HEK293 (cell line): ENCODE results near the gene EPOP.

Experiments
- AEBP2 ChIP-seq: fragments of 450-650 bp; formaldehyde crosslinking; IDR thresholded peaks from 2 replicates; pipeline ENCODE4 v1.5.1; 2016; ENCODE audit warnings: missing biosample characterization, missing genetic modification characterization, borderline replicate concordance
- BCL11A ChIP-seq: fragments of 450-650 bp; formaldehyde crosslinking; IDR thresholded peaks from 2 replicates; pipeline ENCODE4 v1.5.1; 2016; ENCODE audit warnings: low read depth, missing biosample characterization, missing genetic modification characterization
- BCL6B ChIP-seq: fragments of 450-650 bp; formaldehyde crosslinking; IDR thresholded peaks from 2 replicates; pipeline ENCODE4 v1.5.1; 2017; ENCODE audit warnings: missing biosample characterization, missing genetic modification characterization
- KLF8 ChIP-seq: fragments of 450-650 bp; formaldehyde crosslinking; IDR thresholded peaks from 2 replicates; pipeline ENCODE4 v1.5.1; 2016; ENCODE audit warnings: missing biosample characterization, missing genetic modification characterization
- REST ChIP-seq: fragments of 450-650 bp; formaldehyde crosslinking; IDR thresholded peaks from 2 replicates; pipeline ENCODE4 v1.5.1; 2016; ENCODE audit warnings: missing biosample characterization, missing genetic modification characterization
- SP2 ChIP-seq: fragments of 450-650 bp; formaldehyde crosslinking; IDR thresholded peaks from 2 replicates; pipeline ENCODE4 v1.5.1; 2016; ENCODE audit warnings: missing biosample characterization, missing genetic modification characterization
- SP3 ChIP-seq: fragments of 450-650 bp; formaldehyde crosslinking; IDR thresholded peaks from 2 replicates; pipeline ENCODE4 v1.5.1; 2016; ENCODE audit warnings: missing biosample characterization, missing genetic modification characterization
- WT1 ChIP-seq: fragments of 450-650 bp; formaldehyde crosslinking; IDR thresholded peaks from 2 replicates; pipeline ENCODE4 v1.5.1; 2016; ENCODE audit warnings: missing biosample characterization, missing genetic modification characterization
- ZBTB21 ChIP-seq: fragments of 450-650 bp; formaldehyde crosslinking; IDR thresholded peaks from 2 replicates; pipeline ENCODE4 v1.5.1; 2017; ENCODE audit warnings: missing biosample characterization, missing genetic modification characterization
- ZFHX2 ChIP-seq: fragments of 450-650 bp; formaldehyde crosslinking; conservative IDR thresholded peaks from 2 replicates; pipeline ENCODE4 v1.5.1; 2016; ENCODE audit warnings: missing biosample characterization, missing genetic modification characterization
- ZNF132 ChIP-seq: fragments of 450-650 bp; formaldehyde crosslinking; IDR thresholded peaks from 2 replicates; pipeline ENCODE4 v1.5.1; 2017; ENCODE audit warnings: missing biosample characterization, missing genetic modification characterization, borderline replicate concordance
- ZNF155 ChIP-seq: fragments of 450-650 bp; formaldehyde crosslinking; IDR thresholded peaks from 2 replicates; pipeline ENCODE4 v1.5.1; 2016; ENCODE audit warnings: missing biosample characterization, missing genetic modification characterization
- ZNF169 ChIP-seq: fragments of 450-650 bp; formaldehyde crosslinking; IDR thresholded peaks from 2 replicates; pipeline ENCODE4 v1.5.1; 2016; ENCODE audit warnings: missing biosample characterization, missing genetic modification characterization
- ZNF18 ChIP-seq: fragments of 450-650 bp; formaldehyde crosslinking; IDR thresholded peaks from 2 replicates; pipeline ENCODE4 v1.5.1; 2016; ENCODE audit warnings: missing biosample characterization, missing genetic modification characterization
- ZNF2 ChIP-seq: fragments of 450-650 bp; formaldehyde crosslinking; IDR thresholded peaks from 2 replicates; pipeline ENCODE4 v1.5.1; 2016; ENCODE audit warnings: missing biosample characterization, missing genetic modification characterization
- ZNF202 ChIP-seq: fragments of 450-650 bp; formaldehyde crosslinking; IDR thresholded peaks from 2 replicates; pipeline ENCODE4 v1.5.1; 2016; ENCODE audit warnings: missing biosample characterization, missing genetic modification characterization, borderline replicate concordance
- ZNF416 ChIP-seq: fragments of 450-650 bp; formaldehyde crosslinking; IDR thresholded peaks from 2 replicates; pipeline ENCODE4 v1.5.1; 2016; ENCODE audit warnings: missing biosample characterization, missing genetic modification characterization
- ZNF48 ChIP-seq: fragments of 450-650 bp; formaldehyde crosslinking; IDR thresholded peaks from 2 replicates; pipeline ENCODE4 v1.5.1; 2016; ENCODE audit warnings: missing biosample characterization, missing genetic modification characterization
- ZNF529 ChIP-seq: fragments of 450-650 bp; formaldehyde crosslinking; IDR thresholded peaks from 2 replicates; pipeline ENCODE4 v1.5.1; 2017; ENCODE audit warnings: missing genetic modification characterization, missing biosample characterization; ENCODE audit not compliant: insufficient replicate concordance
- ZNF544 ChIP-seq: fragments of 450-650 bp; formaldehyde crosslinking; IDR thresholded peaks from 2 replicates; pipeline ENCODE4 v1.5.0; 2017; ENCODE audit warnings: missing biosample characterization, missing genetic modification characterization
- ZNF549 ChIP-seq: fragments of 450-650 bp; IDR thresholded peaks from 2 replicates; pipeline ENCODE4 v1.5.1; 2018; ENCODE audit warnings: missing biosample characterization, missing genetic modification characterization, mild to moderate bottlenecking, inconsistent platforms, moderate library complexity
- ZNF555 ChIP-seq: fragments of 450-650 bp; formaldehyde crosslinking; conservative IDR thresholded peaks from 2 replicates; pipeline ENCODE4 v1.5.1; 2017; ENCODE audit warnings: missing biosample characterization, mild to moderate bottlenecking, missing genetic modification characterization, inconsistent platforms
- ZNF600 ChIP-seq: fragments of 450-650 bp; formaldehyde crosslinking; IDR thresholded peaks from 2 replicates; pipeline ENCODE4 v1.5.1; 2016; ENCODE audit warnings: missing biosample characterization, missing genetic modification characterization
- ZNF639 ChIP-seq: fragments of 450-650 bp; formaldehyde crosslinking; IDR thresholded peaks from 2 replicates; pipeline ENCODE4 v1.5.1; 2016; ENCODE audit warnings: missing biosample characterization, missing genetic modification characterization
- ZNF645 ChIP-seq: fragments of 450-650 bp; formaldehyde crosslinking; IDR thresholded peaks from 2 replicates; pipeline ENCODE4; 2016; ENCODE audit warnings: missing biosample characterization, missing genetic modification characterization

Gene EPOP

GRCh38 chr17:38663125-38663751, 11.5 kb downstream of the EPOP start (continued):
- TF ChIP-seq REST (tag by site-specific recombination): no peak
- TF ChIP-seq ZNF555: no peak
- no peak for TF ChIP-seq ZNF155 (tag by site-specific recombination)
- peak; percentile 10; the same call in 1 of the 2 replicates for TF ChIP-seq KLF8 (tag by site-specific recombination)
- no peak for TF ChIP-seq BCL6B (tag by site-specific recombination)
- TF ChIP-seq ZNF544: no peak
- TF ChIP-seq ZNF202 (tag by site-specific recombination): no peak
- TF ChIP-seq ZNF132: no peak
- TF ChIP-seq ZNF549 (tag by site-specific recombination): no peak
- TF ChIP-seq ZNF18 (tag by site-specific recombination): no peak
- peak; percentile 32 for TF ChIP-seq ZFHX2 (tag by site-specific recombination)
- TF ChIP-seq ZNF645: no peak
- no peak for TF ChIP-seq ZNF48 (tag by site-specific recombination)
- TF ChIP-seq BCL11A (tag by site-specific recombination): no peak
- no peak for TF ChIP-seq SP3 (tag by site-specific recombination)
- TF ChIP-seq ZNF169: no peak
- no peak for TF ChIP-seq ZNF2 (tag by site-specific recombination)
- no peak for TF ChIP-seq ZBTB21 (tag by site-specific recombination)
- no peak for TF ChIP-seq AEBP2 (tag by site-specific recombination)
- no peak; the same call in 1 of the 2 replicates for TF ChIP-seq SP2 (tag by site-specific recombination)
- 0 out of 2 replicates have a peak, but pooled peaks have one; percentile 10 for TF ChIP-seq WT1 (tag by site-specific recombination)
- no peak for TF ChIP-seq ZNF529 (tag by site-specific recombination)
- TF ChIP-seq ZNF416 (tag by site-specific recombination): no peak
- peak; percentile 12; the same call in 1 of the 2 replicates for TF ChIP-seq ZNF600
- TF ChIP-seq ZNF639 (tag by site-specific recombination): no peak
